ENCODE results near the gene CD300LG. TPM values are rescaled to one million over a fixed set of nuclear protein-coding genes. Genes with fewer than 3 reads are reported as not detected.

CD300LG gene
- polyA plus RNA-seq, 3 donors, result not detected

DNA sequence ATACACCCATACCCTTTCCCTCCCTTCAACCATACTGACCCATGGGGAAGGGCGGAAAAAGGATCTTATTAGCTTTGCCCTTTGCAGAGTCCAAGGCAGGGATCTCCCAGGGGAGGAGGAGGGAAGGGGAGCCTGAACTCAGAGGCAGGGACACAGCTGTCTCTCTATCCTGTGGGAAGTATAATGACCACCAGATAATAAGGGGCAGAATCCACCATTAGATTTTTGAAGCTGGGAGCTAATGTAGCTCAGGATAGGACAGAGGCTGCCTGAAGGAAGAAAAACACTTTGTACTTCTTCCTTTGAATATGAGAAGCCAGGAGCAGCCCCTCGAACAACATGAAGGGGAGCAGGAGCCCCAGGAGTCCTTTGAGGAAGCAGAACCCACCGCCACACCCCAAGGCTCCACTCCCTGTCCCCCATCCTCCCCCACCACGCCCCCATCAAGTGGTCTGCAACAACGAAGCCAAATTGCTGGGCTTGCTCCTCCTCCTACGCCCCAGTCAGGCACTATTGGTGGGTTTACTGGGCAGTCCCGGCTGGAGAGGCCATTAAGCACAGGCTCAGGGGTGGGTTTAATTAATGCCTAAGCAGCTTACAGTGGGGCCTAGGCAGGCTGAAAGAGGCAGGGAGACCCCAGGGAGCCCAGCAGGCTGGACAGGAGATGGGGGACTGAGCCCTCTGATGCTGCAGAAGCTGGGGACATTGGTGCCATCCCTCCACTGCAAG, 55.0 kb downstream of the CD300LG start:
- H3K4me1 ChIP-seq (ENCODE audit: control insufficient read depth in 1 of 2, insufficient read depth in 2 of 2, low read length in 2 of 2), result peaks cover 25 to 29% of the 10 kb centered on the region in 2 donors
- H3K9me3 ChIP-seq (replicated peaks in 1 of 2; ENCODE audit: control insufficient read depth in 1 of 2, insufficient read depth in 1 of 2, low read length in 2 of 2), result peaks cover 5 to 9% of the 10 kb centered on the region in 2 donors
- H3K27me3 Mint-ChIP-seq (ENCODE audit: low read depth in 3 of 3), result peaks cover 33 to 51% (median 43%) of the 10 kb centered on the region in 3 donors
- 58% methylated on average over 4 of the region's 7 CpGs for WGBS (ENCODE audit: insufficient coverage)
- H3K27ac Mint-ChIP-seq, result no peak overlapping the region
- no peaks in the 10 kb centered on the region for H3K36me3 Mint-ChIP-seq
- H3K4me2 ChIP-seq (replicated peaks; ENCODE audit: extremely low read depth, low read length, poor library complexity, severe bottlenecking), result no peak overlapping the region
- TF ChIP-seq, protein P1, sequence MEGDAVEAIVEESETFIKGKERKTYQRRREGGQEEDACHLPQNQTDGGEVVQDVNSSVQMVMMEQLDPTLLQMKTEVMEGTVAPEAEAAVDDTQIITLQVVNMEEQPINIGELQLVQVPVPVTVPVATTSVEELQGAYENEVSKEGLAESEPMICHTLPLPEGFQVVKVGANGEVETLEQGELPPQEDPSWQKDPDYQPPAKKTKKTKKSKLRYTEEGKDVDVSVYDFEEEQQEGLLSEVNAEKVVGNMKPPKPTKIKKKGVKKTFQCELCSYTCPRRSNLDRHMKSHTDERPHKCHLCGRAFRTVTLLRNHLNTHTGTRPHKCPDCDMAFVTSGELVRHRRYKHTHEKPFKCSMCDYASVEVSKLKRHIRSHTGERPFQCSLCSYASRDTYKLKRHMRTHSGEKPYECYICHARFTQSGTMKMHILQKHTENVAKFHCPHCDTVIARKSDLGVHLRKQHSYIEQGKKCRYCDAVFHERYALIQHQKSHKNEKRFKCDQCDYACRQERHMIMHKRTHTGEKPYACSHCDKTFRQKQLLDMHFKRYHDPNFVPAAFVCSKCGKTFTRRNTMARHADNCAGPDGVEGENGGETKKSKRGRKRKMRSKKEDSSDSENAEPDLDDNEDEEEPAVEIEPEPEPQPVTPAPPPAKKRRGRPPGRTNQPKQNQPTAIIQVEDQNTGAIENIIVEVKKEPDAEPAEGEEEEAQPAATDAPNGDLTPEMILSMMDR (IDR thresholded peaks at IDR 0.05), result no peak
- no peaks in the 10 kb centered on the region for H3K79me2 ChIP-seq (ENCODE audit: insufficient read depth, low read length)
- DNase-seq, result no peak
- H3K4me3 Mint-ChIP-seq, result no peak overlapping the region
- H2AFZ ChIP-seq (ENCODE audit: insufficient read depth, low read depth, low read length, poor library complexity, severe bottlenecking), result no peak overlapping the region
- H3K9ac ChIP-seq (ENCODE audit: insufficient read depth, low read length, poor library complexity, severe bottlenecking), result no peak overlapping the region
- H3K4me3 ChIP-seq (replicated peaks in 1 of 3; ENCODE audit: low read depth in 2 of 3, low read length in 3 of 3), result no peak overlapping the region
- peaks cover 0 to 13% (median 4%) of the 10 kb centered on the region in 7 donors for H3K9me3 Mint-ChIP-seq
- intact Hi-C loops (cut with micrococcal nuclease), result no loop called here
- no peaks in the 10 kb centered on the region for H3K36me3 ChIP-seq (replicated peaks in 1 of 2; ENCODE audit: control insufficient read depth in 1 of 2, insufficient read depth in 2 of 2, low read length in 2 of 2)
- H3K27ac ChIP-seq (ENCODE audit: low read depth in 1 of 2, low read length in 2 of 2), result no peak overlapping the region
- peaks cover 26% of the 10 kb centered on the region for H3K4me1 Mint-ChIP-seq
- H4K20me1 ChIP-seq (ENCODE audit: insufficient read depth, low read length), result no peaks in the 10 kb centered on the region
- peaks cover 18 to 40% of the 10 kb centered on the region in 2 donors for H3K27me3 ChIP-seq (ENCODE audit: control insufficient read depth in 2 of 2, insufficient read depth in 2 of 2, low read length in 2 of 2)

DNA sequence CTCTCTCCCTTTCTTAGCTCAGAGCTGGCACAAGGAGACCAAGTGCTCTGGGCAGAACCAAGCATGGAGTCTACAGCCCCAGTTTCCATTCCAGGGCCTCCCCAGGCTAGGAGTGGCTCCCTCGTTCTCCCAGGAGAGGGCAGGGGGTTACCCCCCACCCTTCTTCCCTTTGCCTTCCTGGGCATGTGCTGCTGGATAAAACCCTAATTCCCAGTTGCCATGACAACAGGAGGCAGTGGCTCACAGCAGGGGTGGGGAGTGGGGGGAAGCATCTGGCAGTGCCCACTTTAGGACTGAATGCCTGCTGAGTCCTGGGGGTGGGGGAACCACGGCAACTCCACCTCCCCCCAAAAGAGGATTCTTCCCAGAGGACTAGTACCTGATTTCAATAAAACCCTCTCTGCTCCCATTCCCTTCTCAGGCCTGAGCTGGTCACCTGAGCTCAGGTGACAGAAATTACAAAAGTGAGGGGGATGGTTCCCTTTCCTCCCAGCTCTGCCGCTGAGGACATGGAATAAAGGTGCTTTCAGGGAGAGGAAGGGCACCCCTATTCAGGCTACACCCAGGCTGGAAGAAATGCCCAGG, 58.5 kb downstream of the CD300LG start:
- no peak for DNase-seq
- no peak overlapping the region for H3K4me3 ChIP-seq (replicated peaks in 1 of 3; ENCODE audit: low read depth in 2 of 3, low read length in 3 of 3)
- H3K4me3 Mint-ChIP-seq, result peak overlapping the region in 1 of 2 donors; percentile 83
- H3K4me1 Mint-ChIP-seq, result peaks cover 36% of the 10 kb centered on the region
- intact Hi-C loops (cut with micrococcal nuclease), result no loop called here
- TF ChIP-seq, protein P1 (IDR thresholded peaks at IDR 0.05), result no peak
- no peak overlapping the region for H3K27ac Mint-ChIP-seq
- H3K27ac ChIP-seq (ENCODE audit: low read depth in 1 of 2, low read length in 2 of 2), result no peak overlapping the region
- H3K9me3 Mint-ChIP-seq, result peaks cover 0 to 24% (median 5%) of the 10 kb centered on the region in 7 donors
- no peaks in the 10 kb centered on the region for H4K20me1 ChIP-seq (ENCODE audit: insufficient read depth, low read length)
- H3K27me3 ChIP-seq (ENCODE audit: control insufficient read depth in 2 of 2, insufficient read depth in 2 of 2, low read length in 2 of 2), result peaks cover 43 to 70% of the 10 kb centered on the region in 2 donors
- no peak overlapping the region for H3K4me2 ChIP-seq (replicated peaks; ENCODE audit: extremely low read depth, low read length, poor library complexity, severe bottlenecking)
- peaks cover 32 to 35% of the 10 kb centered on the region in 2 donors for H3K4me1 ChIP-seq (ENCODE audit: control insufficient read depth in 1 of 2, insufficient read depth in 2 of 2, low read length in 2 of 2)
- H3K27me3 Mint-ChIP-seq (ENCODE audit: low read depth in 3 of 3), result peaks cover 58 to 77% (median 65%) of the 10 kb centered on the region in 3 donors
- peaks cover 5 to 9% of the 10 kb centered on the region in 2 donors for H3K9me3 ChIP-seq (replicated peaks in 1 of 2; ENCODE audit: control insufficient read depth in 1 of 2, insufficient read depth in 1 of 2, low read length in 2 of 2)
- no peak overlapping the region for H2AFZ ChIP-seq (ENCODE audit: insufficient read depth, low read depth, low read length, poor library complexity, severe bottlenecking)
- no peak overlapping the region for H3K9ac ChIP-seq (ENCODE audit: insufficient read depth, low read length, poor library complexity, severe bottlenecking)
- no peaks in the 10 kb centered on the region for H3K36me3 Mint-ChIP-seq
- no peaks in the 10 kb centered on the region for H3K79me2 ChIP-seq (ENCODE audit: insufficient read depth, low read length)
- no CpG with 5 or more reads among the region's 3 CpGs for WGBS (ENCODE audit: insufficient coverage)
- H3K36me3 ChIP-seq (replicated peaks in 1 of 2; ENCODE audit: control insufficient read depth in 1 of 2, insufficient read depth in 2 of 2, low read length in 2 of 2), result no peaks in the 10 kb centered on the region
